SK-N-DZ (cell line): Measurements from ENCODE around the gene CDK19.
"Not testable (repeated sequence)": the region's sequence is repeated elsewhere in the genome, so short reads cannot be mapped to it uniquely, and the experiment has no call there.

Experiments used
- DNase-seq: peaks from one replicate; pipeline ENCODE4 v3.0.0-alpha.2; 2015; ENCODE audit warnings: low spot score

The CDK19 gene

GRCh38 chr6:110625883-110626282, 189.4 kb downstream of the CDK19 start:
- no peak for DNase-seq

- DNase-seq = no peak
These were observed 192.2 kb downstream of the CDK19 start for GRCh38 chr6:110622912-110623578.

- no peak for DNase-seq
These were observed 194.2 kb downstream of the CDK19 start for GRCh38 chr6:110621061-110621460.

- DNase-seq = no peak
These were observed 195.2 kb downstream of the CDK19 start for GRCh38 chr6:110620065-110620464.

- DNase-seq = no peak
These were observed 195.9 kb downstream of the CDK19 start for GRCh38 chr6:110619275-110619908.

GRCh38 chr6:110618591-110619267, 196.5 kb downstream of the CDK19 start:
- no peak for DNase-seq

- DNase-seq = no peak
These were observed 198.2 kb downstream of the CDK19 start for GRCh38 chr6:110617057-110617456.

GRCh38 chr6:110615722-110616121, 199.5 kb downstream of the CDK19 start:
- DNase-seq = no peak

- no peak for DNase-seq
These were observed 200.7 kb downstream of the CDK19 start for GRCh38 chr6:110614586-110614985.

GRCh38 chr6:110614106-110614505, 201.2 kb downstream of the CDK19 start:
- DNase-seq = no peak

GRCh38 chr6:110613356-110613755, 201.9 kb downstream of the CDK19 start:
- DNase-seq = no peak

GRCh38 chr6:110612298-110612697, 203.0 kb downstream of the CDK19 start:
- DNase-seq = no peak

- no peak for DNase-seq
These were observed 206.2 kb downstream of the CDK19 start for GRCh38 chr6:110609101-110609500.

- no peak for DNase-seq
These were observed 207.1 kb downstream of the CDK19 start for GRCh38 chr6:110608151-110608550.

GRCh38 chr6:110606151-110606550, 209.1 kb downstream of the CDK19 start:
- DNase-seq = no peak

- DNase-seq = not testable (repeated sequence)
These were observed 214.6 kb downstream of the CDK19 start for GRCh38 chr6:110600640-110601039.

- no peak for DNase-seq
These were observed 217.5 kb downstream of the CDK19 start for GRCh38 chr6:110597761-110598160.

GRCh38 chr6:110596354-110596753, 218.9 kb downstream of the CDK19 start:
- DNase-seq = no peak

GRCh38 chr6:110595112-110595511, 220.2 kb downstream of the CDK19 start:
- no peak for DNase-seq

GRCh38 chr6:110593637-110594036, 221.6 kb downstream of the CDK19 start:
- no peak for DNase-seq

GRCh38 chr6:110592765-110593164, 222.5 kb downstream of the CDK19 start:
- no peak for DNase-seq

GRCh38 chr6:110590821-110591351, 224.4 kb downstream of the CDK19 start:
- no peak for DNase-seq
